GM12872 (cell line): ENCODE measurements around the gene GULP1.

ENCODE experiments used
- CTCF ChIP-seq: IDR thresholded peaks from 3 replicates; pipeline ENCODE4 v1.5.1; 2011; ENCODE audit warnings: low read depth, mild to moderate bottlenecking, low read length, moderate library complexity; ENCODE audit not compliant: insufficient read depth

GULP1 gene

GRCh38 chr2:188610050-188610444 lies 318.4 kb downstream of the GULP1 start:
- no peak for TF ChIP-seq CTCF

- TF ChIP-seq CTCF, result no peak
Observed at GRCh38 chr2:188610827-188611226, 319.2 kb downstream of the GULP1 start.

- no peak for TF ChIP-seq CTCF
Observed at GRCh38 chr2:188619146-188619545, 327.5 kb downstream of the GULP1 start.

GRCh38 chr2:188620916-188621315 lies 329.2 kb downstream of the GULP1 start:
- no peak for TF ChIP-seq CTCF

- no peak for TF ChIP-seq CTCF
Observed at GRCh38 chr2:188622601-188623260, 331.1 kb downstream of the GULP1 start.

- no peak for TF ChIP-seq CTCF
Observed at GRCh38 chr2:188623995-188624643, 332.4 kb downstream of the GULP1 start.

- TF ChIP-seq CTCF, result no peak
Observed at GRCh38 chr2:188627471-188627870, 335.8 kb downstream of the GULP1 start.
